Retinal pigment epithelial cell (primary cell): ENCODE measurements around the gene PLXNA3.

Source experiments
- DNase-seq: peaks from one replicate; pipeline ENCODE4 v3.0.0-alpha.2; 2010; ENCODE audit warnings: low read depth
- H3K4me3 ChIP-seq: 2 replicates; pipeline ENCODE4 v1.5.1; 2011; ENCODE audit warnings: mild to moderate bottlenecking, low read length, control low read depth, moderate library complexity
- CTCF ChIP-seq: conservative IDR thresholded peaks from 2 replicates; pipeline ENCODE4 v1.5.1; 2011; ENCODE audit warnings: low read depth, low read length, control low read depth, inconsistent platforms

PLXNA3 gene

DNA sequence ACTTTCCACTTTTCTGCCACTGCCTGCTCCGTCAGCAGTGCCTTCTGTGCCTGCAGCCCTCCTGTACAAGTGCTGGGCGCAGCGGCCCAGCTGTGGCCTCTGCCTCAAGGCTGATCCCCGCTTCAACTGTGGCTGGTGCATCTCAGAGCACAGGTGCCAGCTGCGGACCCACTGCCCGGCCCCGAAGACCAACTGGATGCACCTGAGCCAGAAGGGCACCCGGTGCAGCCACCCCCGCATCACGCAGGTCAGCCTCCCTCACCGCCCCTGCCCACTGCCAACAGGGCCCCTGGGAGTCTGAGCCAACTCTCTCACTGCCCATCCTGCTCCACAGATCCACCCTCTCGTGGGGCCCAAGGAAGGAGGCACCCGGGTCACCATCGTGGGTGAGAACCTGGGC, 7.5 kb downstream of the PLXNA3 start:
- DNase-seq, result no peak
- no peak overlapping the region for H3K4me3 ChIP-seq
- no peak for TF ChIP-seq CTCF

- H3K4me3 ChIP-seq, result no peak overlapping the region
- no peak for DNase-seq
- no peak for TF ChIP-seq CTCF
These were observed 8.0 kb downstream of the PLXNA3 start for GRCh38 chrX:154466036-154466435.

GRCh38 chrX:154466907-154467306, 8.8 kb downstream of the PLXNA3 start:
- DNase-seq, result no peak
- no peak overlapping the region for H3K4me3 ChIP-seq
- no peak for TF ChIP-seq CTCF

- DNase-seq, result no peak
- TF ChIP-seq CTCF, result no peak
- no peak overlapping the region for H3K4me3 ChIP-seq
These were observed 9.5 kb downstream of the PLXNA3 start for GRCh38 chrX:154467556-154467955.

- DNase-seq, result no peak
- TF ChIP-seq CTCF, result no peak
- H3K4me3 ChIP-seq, result no peak overlapping the region
These were observed 10.1 kb downstream of the PLXNA3 start for GRCh38 chrX:154468217-154468616.

DNA sequence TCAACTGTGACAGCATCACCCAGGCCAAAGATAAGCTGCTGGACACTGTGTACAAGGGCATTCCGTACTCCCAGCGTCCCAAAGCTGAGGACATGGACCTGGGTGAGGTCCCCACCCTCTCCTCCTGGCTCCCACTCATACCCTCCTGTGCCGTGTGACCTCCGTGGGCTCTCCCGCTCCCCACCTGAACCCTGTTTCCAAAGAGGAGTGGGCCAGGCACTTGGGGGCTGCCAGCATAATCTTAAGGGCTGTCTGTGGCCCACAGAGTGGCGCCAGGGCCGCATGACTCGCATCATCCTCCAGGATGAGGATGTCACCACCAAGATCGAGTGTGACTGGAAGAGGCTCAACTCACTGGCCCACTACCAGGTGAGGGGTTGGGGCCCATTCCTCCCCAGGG, 11.0 kb downstream of the PLXNA3 start:
- DNase-seq, result no peak
- H3K4me3 ChIP-seq, result no peak overlapping the region
- no peak for TF ChIP-seq CTCF

GRCh38 chrX:154469880-154470279, 11.8 kb downstream of the PLXNA3 start:
- no peak overlapping the region for H3K4me3 ChIP-seq
- TF ChIP-seq CTCF, result no peak
- DNase-seq, result no peak
